HEK293T (cell line): ENCODE results near the gene APOL2.

ENCODE experiments used
- ARNT ChIP-seq: fragments of 450-650 bp; IDR thresholded peaks from 2 replicates; pipeline ENCODE4 v1.6.1; 2017; ENCODE audit warnings: mild to moderate bottlenecking
- BHLHE40 ChIP-seq: fragments of 450-650 bp; IDR thresholded peaks from 2 replicates; pipeline ENCODE4 v1.6.1; 2016; ENCODE audit warnings: mild to moderate bottlenecking, moderate library complexity, borderline replicate concordance
- CTBP1 ChIP-seq: fragments of 450-650 bp; IDR thresholded peaks from 2 replicates; pipeline ENCODE4 v1.6.1; 2016; ENCODE audit warnings: borderline replicate concordance
- FOXA1 ChIP-seq: fragments of 450-650 bp; IDR thresholded peaks from 2 replicates; pipeline ENCODE4 v1.6.1; 2016; ENCODE audit warnings: mild to moderate bottlenecking
- FOXK2 ChIP-seq: fragments of 450-650 bp; IDR thresholded peaks from 2 replicates; pipeline ENCODE4 v1.6.1; 2016; ENCODE audit warnings: mild to moderate bottlenecking
- SP1 ChIP-seq: fragments of 450-650 bp; IDR thresholded peaks from 2 replicates; pipeline ENCODE4 v1.6.1; 2017
- TF ChIP-seq, protein P1 (sequence below): fragments of 450-650 bp; IDR thresholded peaks from 2 replicates; pipeline ENCODE4 v1.6.1; 2016

DNA sequence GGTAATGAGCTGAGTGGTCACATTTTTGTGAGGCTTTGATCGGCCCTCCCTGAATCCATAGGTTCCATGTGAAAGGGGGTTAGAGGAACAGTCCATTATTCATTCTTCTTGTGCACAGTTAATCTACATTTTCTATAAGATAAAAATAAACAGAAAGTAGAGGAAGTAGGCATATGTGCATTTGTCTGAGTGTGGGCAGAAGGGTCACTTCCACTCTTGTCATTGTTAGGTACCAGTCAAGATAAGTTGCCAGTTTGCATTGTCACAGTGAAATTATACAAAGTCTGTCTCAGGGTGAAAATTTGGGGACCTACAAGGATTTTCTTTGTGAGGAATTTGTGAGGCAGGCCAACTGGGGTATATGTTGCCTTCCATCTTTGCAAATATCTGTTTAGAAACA is 33.1 kb downstream of the APOL2 start:
- TF ChIP-seq BHLHE40 = no peak
- no peak for TF ChIP-seq FOXA1
- TF ChIP-seq, protein P1, sequence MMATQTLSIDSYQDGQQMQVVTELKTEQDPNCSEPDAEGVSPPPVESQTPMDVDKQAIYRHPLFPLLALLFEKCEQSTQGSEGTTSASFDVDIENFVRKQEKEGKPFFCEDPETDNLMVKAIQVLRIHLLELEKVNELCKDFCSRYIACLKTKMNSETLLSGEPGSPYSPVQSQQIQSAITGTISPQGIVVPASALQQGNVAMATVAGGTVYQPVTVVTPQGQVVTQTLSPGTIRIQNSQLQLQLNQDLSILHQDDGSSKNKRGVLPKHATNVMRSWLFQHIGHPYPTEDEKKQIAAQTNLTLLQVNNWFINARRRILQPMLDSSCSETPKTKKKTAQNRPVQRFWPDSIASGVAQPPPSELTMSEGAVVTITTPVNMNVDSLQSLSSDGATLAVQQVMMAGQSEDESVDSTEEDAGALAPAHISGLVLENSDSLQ = no peak
- no peak for TF ChIP-seq SP1
- no peak for TF ChIP-seq ARNT
- no peak for TF ChIP-seq CTBP1
- TF ChIP-seq FOXK2 = no peak
